Right lobe of liver (tissue), 6 donors: Measurements from ENCODE around the gene COL2A1. TPM values are rescaled to one million over a fixed set of nuclear protein-coding genes. Genes with fewer than 3 reads are reported as not detected.

Experiments used
- ATAC-seq, 4 donors: fragments of 200-7000 bp; cut with Tn5 transposase; one replicate each; pipeline ENCODE4 v1.9.1; 2020; ENCODE audit warnings: mild to moderate bottlenecking in 4 of 4, moderate library complexity in 4 of 4
- DNase-seq, 3 donors: peaks; one replicate each; pipeline ENCODE4 v3.0.0-alpha.2; 2020
- H3K27ac ChIP-seq, 3 donors: fragments of 200-600 bp; one replicate each; pipeline ENCODE4 v1.8.0; 2022
- H3K27me3 ChIP-seq, 2 donors: fragments of 200-600 bp; one replicate each; pipeline ENCODE4 v1.8.0; 2022
- H3K36me3 ChIP-seq, 4 donors: fragments of 200-600 bp; sonication (generic) in 1 of 4; one replicate each; pipeline versions ENCODE4 v1.5.1 to v1.8.0; 2017 to 2022; ENCODE audit warnings: control low read depth in 1 of 4
- H3K4me1 ChIP-seq, 4 donors: fragments of 200-600 bp; sonication (generic) in 1 of 4; one replicate each; pipeline versions ENCODE4 v1.5.1 to v1.8.0; 2017 to 2022; ENCODE audit warnings: control low read depth in 1 of 4
- H3K4me3 ChIP-seq, 3 donors: fragments of 200-600 bp; one replicate each; pipeline ENCODE4 v1.8.0; 2022
- H3K9me3 ChIP-seq, 4 donors: fragments of 200-600 bp; sonication (generic) in 1 of 4; one replicate each; pipeline versions ENCODE4 v1.5.1 to v1.8.0; 2017 to 2022; ENCODE audit warnings: control low read depth in 1 of 4
- CTCF ChIP-seq, 4 donors: fragments of 200-600 bp in 3 of 4; fragments of 450-650 bp in 1 of 4; IDR thresholded peaks; one replicate each; pipeline versions ENCODE4 v1.5.1 to v1.8.0; 2016 to 2022; ENCODE audit warnings: antibody characterized with exemption in 4 of 4, mild to moderate bottlenecking in 2 of 4
- POLR2A ChIP-seq: fragments of 450-650 bp; IDR thresholded peaks from one replicate; pipeline ENCODE4 v1.6.1; 2017; ENCODE audit warnings: antibody characterized with exemption, mild to moderate bottlenecking
- WGBS: methylation state at CpG from one replicate; pipeline ENCODE4 v1.1.6; 2018; ENCODE audit warnings: low coverage, low lambda C conversion rate; ENCODE audit not compliant: insufficient coverage; ENCODE audit errors: missing lambda C conversion rate; 5-methylcytosine and 5-hydroxymethylcytosine counted together
- intact Hi-C, 2 donors: fragments of 100-400 bp; cut with DNase I; formaldehyde crosslinking; loops; one replicate each; pipeline versions ENCODE4 v1.11.2 to v1.14.1; 2022
- total RNA-seq, 6 experiments: library from RNA; depleted of rRNA in 2 of 6; stranded (reverse); fragments of >200 nt in 2 of 6; fragmentation: NEBNext Ultra II Directional in 3 of 6; extraction: Animal tissue kit (Norgen Biotek cat#: 25700) in 3 of 6; gene quantifications; one replicate each; pipeline versions ENCODE4 v1.1.0 to v1.2.4, GENCODE V29; 2016 to 2023
- donor health status: DM: no; HTN: yes; CAD: no.
- donor health status: DM: no; HTN: no; CAD: no.
- donor health status: DM: no; HTN: no; CAD: no.
- donor health status: DM: no; HTN: yes; CAD: no.
- donor health status: DM: no; HTN: yes; CAD: no.

The COL2A1 gene
- total RNA-seq, 6 experiments from 2014 or later = not detected

- no peak for ATAC-seq
- H3K4me1 ChIP-seq = no peaks in the 10 kb centered on the region
- no peak for DNase-seq
- no peaks in the 10 kb centered on the region for H3K36me3 ChIP-seq
- H3K4me3 ChIP-seq = no peak overlapping the region
- 75% methylated on average over 1 of the region's 1 CpG for WGBS
- no peaks in the 10 kb centered on the region for H3K9me3 ChIP-seq
- intact Hi-C loops = no loop called here
- H3K27me3 ChIP-seq = no peaks in the 10 kb centered on the region
- TF ChIP-seq CTCF (IDR thresholded peaks at IDR 0.05) (no peak), POLR2A (no peak)
- no peak overlapping the region for H3K27ac ChIP-seq
These were observed 28.3 kb upstream of the COL2A1 start for GRCh38 chr12:48032597-48032996.

DNA sequence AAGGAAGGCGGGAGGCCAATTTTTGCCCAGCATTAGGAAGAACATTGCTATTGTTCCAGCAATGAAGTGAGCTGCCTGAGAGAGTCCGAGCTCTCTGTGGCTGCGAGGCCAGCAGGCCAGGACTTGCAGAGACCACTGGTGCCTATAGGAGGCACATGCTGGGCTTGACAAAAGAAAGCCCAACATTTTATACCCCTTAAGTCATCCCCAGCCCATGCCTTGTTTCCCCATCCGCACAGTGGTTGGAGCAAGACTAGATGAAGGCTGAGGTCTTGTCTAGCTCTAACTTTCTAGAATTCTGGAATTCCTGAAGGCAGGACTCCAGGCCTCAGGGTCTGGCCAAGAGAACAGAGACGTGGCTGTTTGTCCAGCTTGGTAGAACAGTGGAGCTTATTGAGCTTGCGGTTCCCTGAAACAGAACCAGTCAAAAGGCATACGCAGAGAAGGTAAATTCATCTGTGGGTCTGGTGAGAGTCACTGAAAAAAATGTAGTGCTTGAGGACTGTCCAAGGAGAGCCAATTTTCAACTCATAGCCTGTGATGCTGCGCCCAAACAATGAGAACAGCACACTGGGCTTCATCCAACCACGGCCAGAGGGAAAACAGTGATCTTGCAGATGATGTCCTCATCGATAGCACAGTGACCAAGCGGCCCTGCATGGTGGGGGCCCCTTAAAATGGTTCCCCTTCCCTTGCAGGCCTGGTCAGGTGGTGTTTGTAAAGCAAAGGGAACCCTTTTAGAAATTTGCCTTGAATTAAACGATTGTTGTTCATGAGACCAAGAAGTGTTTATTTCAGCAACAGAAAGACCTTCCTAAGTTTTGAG lies 27.1 kb upstream of the COL2A1 start:
- Histone ChIP-seq H3K27ac (no peak overlapping the region), H3K4me1 (no peaks in the 10 kb centered on the region), H3K9me3 (no peaks in the 10 kb centered on the region), H3K4me3 (no peak overlapping the region), H3K27me3 (no peaks in the 10 kb centered on the region), H3K36me3 (no peaks in the 10 kb centered on the region)
- no peak for ATAC-seq
- TF ChIP-seq POLR2A = no peak
- TF ChIP-seq CTCF (IDR thresholded peaks at IDR 0.05) = no peak
- no peak for DNase-seq
- WGBS = 83% methylated on average over 6 of the region's 12 CpGs
- intact Hi-C loops = no loop called here

GRCh38 chr12:48030173-48030650 lies 25.9 kb upstream of the COL2A1 start:
- no peak for ATAC-seq
- Histone ChIP-seq H3K36me3 (no peaks in the 10 kb centered on the region), H3K9me3 (no peaks in the 10 kb centered on the region), H3K27ac (no peak overlapping the region), H3K4me1 (no peaks in the 10 kb centered on the region), H3K27me3 (no peaks in the 10 kb centered on the region), H3K4me3 (no peak overlapping the region)
- 83% methylated on average over 1 of the region's 4 CpGs for WGBS
- DNase-seq = no peak
- TF ChIP-seq CTCF (IDR thresholded peaks at IDR 0.05) = no peak
- no peak for TF ChIP-seq POLR2A
- intact Hi-C loops = no loop called here

DNA sequence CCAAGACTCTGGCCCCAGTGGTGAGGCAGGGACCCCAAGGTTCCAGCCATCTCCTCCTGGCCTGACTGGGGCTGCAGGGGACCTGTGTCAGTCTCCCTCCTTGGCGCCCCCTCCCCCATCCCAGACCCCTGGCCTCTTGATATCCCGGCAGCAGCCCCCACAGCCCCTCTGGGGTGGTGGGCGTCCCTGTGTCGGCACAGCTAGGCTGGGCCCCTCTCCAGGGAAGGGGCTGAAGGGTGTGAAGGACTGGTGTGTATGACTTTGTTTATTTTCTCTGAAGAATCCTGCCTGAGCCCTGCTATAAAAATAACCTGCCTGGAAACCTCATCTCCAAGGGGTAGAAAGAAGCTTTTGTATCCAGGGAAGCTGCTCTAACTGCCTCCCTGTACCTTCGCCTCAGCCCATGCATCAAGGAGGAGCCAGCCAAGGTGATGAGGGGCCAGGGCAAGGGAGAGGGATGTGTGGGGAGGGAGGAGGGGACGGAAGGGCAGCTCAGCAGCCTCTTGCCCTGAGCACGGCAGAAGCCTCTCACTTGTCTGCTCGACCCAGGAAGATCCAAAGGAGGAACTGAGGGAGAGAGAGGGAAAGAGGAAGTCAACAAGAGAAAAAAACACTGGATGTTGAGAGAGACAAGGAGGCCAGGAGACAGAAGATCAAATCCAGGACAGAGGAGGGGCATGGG lies 25.4 kb upstream of the COL2A1 start:
- Histone ChIP-seq H3K27me3 (no peaks in the 10 kb centered on the region), H3K27ac (no peak overlapping the region), H3K36me3 (no peaks in the 10 kb centered on the region), H3K4me1 (no peaks in the 10 kb centered on the region), H3K4me3 (no peak overlapping the region), H3K9me3 (no peaks in the 10 kb centered on the region)
- intact Hi-C loops = no loop called here
- no peak for DNase-seq
- TF ChIP-seq POLR2A = no peak
- no peak for TF ChIP-seq CTCF (IDR thresholded peaks at IDR 0.05)
- WGBS = 48% methylated on average over 6 of the region's 8 CpGs
- no peak for ATAC-seq
